Adrenal gland (tissue), 12 donors: ENCODE measurements around the gene CERCAM. TPM values are rescaled to one million over a fixed set of nuclear protein-coding genes. Genes with fewer than 3 reads are reported as not detected.

Source experiments
- DNase-seq, 7 donors: peaks; one replicate each; pipeline ENCODE4 v3.0.0-alpha.2; 2019 to 2020
- H3K27ac ChIP-seq, 5 donors: fragments of 200-600 bp; sonication (generic) in 4 of 5; 1 replicate in 3 of 5; 2 replicates in 2 of 5; pipeline versions ENCODE4 v1.5.1 to v1.8.0; 2016 to 2020; ENCODE audit warnings: mild to moderate bottlenecking in 1 of 5
- H3K27me3 ChIP-seq: fragments of 200-600 bp; 2 replicates; pipeline ENCODE4 v1.8.0; 2021
- H3K36me3 ChIP-seq, 2 donors: fragments of 200-600 bp; replicated peaks in 1 of 2; 1 replicate in 1 of 2; 2 replicates in 1 of 2; pipeline versions ENCODE4 v1.5.1 to v1.8.0; 2018 to 2022
- H3K4me1 ChIP-seq, 2 donors: fragments of 200-600 bp; replicated peaks in 1 of 2; 1 replicate in 1 of 2; 2 replicates in 1 of 2; pipeline versions ENCODE4 v1.5.1 to v1.8.0; 2018 to 2021
- H3K4me3 ChIP-seq, 4 donors: fragments of 200-600 bp; sonication (generic) in 3 of 4; one replicate each; pipeline ENCODE4 v1.5.1; 2016 to 2018
- H3K9me3 ChIP-seq, 3 donors: fragments of 200-600 bp; sonication (generic) in 1 of 3; replicated peaks in 1 of 3; 1 replicate in 2 of 3; 2 replicates in 1 of 3; pipeline versions ENCODE4 v1.5.1 to v1.8.0; 2016 to 2021
- CTCF ChIP-seq, 6 experiments: fragments of 450-650 bp in 4 of 6; fragments of 200-600 bp in 2 of 6; sonication (generic) in 1 of 6; IDR thresholded peaks; 1 replicate in 5 of 6; 2 replicates in 1 of 6; pipeline versions ENCODE4 v1.5.1 to v1.8.0; 2016 to 2021; ENCODE audit warnings: antibody characterized with exemption in 6 of 6, mild to moderate bottlenecking in 2 of 6, moderate library complexity in 1 of 6
- POLR2A ChIP-seq, 2 donors: fragments of 450-650 bp; IDR thresholded peaks; one replicate each; pipeline ENCODE4 v1.6.1; 2017; ENCODE audit warnings: antibody characterized with exemption in 2 of 2, mild to moderate bottlenecking in 2 of 2, moderate library complexity in 1 of 2
- WGBS, 4 donors: extraction: QIAGEN DNeasy Blood & Tissue Kit in 2 of 4; methylation state at CpG; one replicate each; pipeline versions ENCODE4 v1.1.5 to v1.1.7; 2013 to 2017; 5-methylcytosine and 5-hydroxymethylcytosine counted together
- intact Hi-C, 2 donors: fragments of 100-400 bp; cut with DNase I; formaldehyde crosslinking; loops; one replicate each; pipeline versions ENCODE4 v1.14.1 to v1.15.0; 2022 to 2023
- polyA plus RNA-seq, 3 donors: library from polyadenylated mRNA; stranded (reverse); fragments of 200-250 nt in 2 of 3; fragments of 350-450 nt in 1 of 3; fragmentation: Illumina TruSeq in 1 of 3; extraction: RNeasy Lipid Tissue Mini Kit (QIAGEN cat#74804) in 1 of 3; gene quantifications; one replicate each; pipeline ENCODE4 v1.2.3, GENCODE V29; 2013 to 2014
- total RNA-seq, 9 donors: library from RNA; depleted of rRNA in 4 of 9; stranded (reverse); fragments of >200 nt in 4 of 9; fragments of 120-200 nt in 1 of 9; fragmentation: NEBNext Ultra II Directional in 1 of 9; extraction: Animal tissue kit (Norgen Biotek cat#: 25700) in 1 of 9; gene quantifications; one replicate each; pipeline versions ENCODE4 v1.1.0 to v1.2.4, GENCODE V29; 2013 to 2023
- donor health status: healthy with polysubstance abuse.
- donor health status: Bipolar disorder and iron deficiency.
- donor health status: DM: yes; HTN: yes; CAD: no.
- donor health status: DM: no; HTN: no; CAD: no.
- donor health status: DM: no; HTN: no; CAD: no.
- donor health status: DM: yes; HTN: yes; CAD: no.

CERCAM gene
- total and polyA plus RNA-seq, 12 donors: 5.1 to 43.5 (median 16.7) TPM

GRCh38 chr9:128393970-128394369, 26.7 kb upstream of the CERCAM start:
- Histone ChIP-seq H3K4me3 (no peak overlapping the region), H3K4me1 (no peaks in the 10 kb centered on the region), H3K27ac (no peak overlapping the region), H3K36me3 (peaks cover 0 to 12% of the 10 kb centered on the region in 2 donors), H3K9me3 (no peaks in the 10 kb centered on the region), H3K27me3 (no peaks in the 10 kb centered on the region)
- 50 to 92% (median 70%) methylated on average over 2 to 7 of the region's 7 CpGs for WGBS, 4 donors
- intact Hi-C loops: no loop called here
- TF ChIP-seq CTCF (IDR thresholded peaks at IDR 0.05): no peak
- no peak for TF ChIP-seq POLR2A (IDR thresholded peaks at IDR 0.05)
- no peak for DNase-seq

- intact Hi-C loops: no loop called here
- TF ChIP-seq POLR2A (IDR thresholded peaks at IDR 0.05): no peak
- no peak for TF ChIP-seq CTCF (IDR thresholded peaks at IDR 0.05)
These were observed 26.1 kb upstream of the CERCAM start for GRCh38 chr9:128394379-128395168.

GRCh38 chr9:128396970-128397613, 23.6 kb upstream of the CERCAM start:
- Histone ChIP-seq H3K27ac (peak overlapping the region in 1 of 5 donors; percentile 1), H3K36me3 (no peaks in the 10 kb centered on the region), H3K9me3 (no peaks in the 10 kb centered on the region), H3K4me1 (no peaks in the 10 kb centered on the region), H3K27me3 (no peaks in the 10 kb centered on the region), H3K4me3 (no peak overlapping the region)
- DNase-seq: peak in 1 of 7 donors; percentile 35
- TF ChIP-seq POLR2A (IDR thresholded peaks at IDR 0.05) (no peak), CTCF (IDR thresholded peaks at IDR 0.05) (no peak)
- WGBS, 4 donors: 6 to 9% (median 8%) methylated on average over 17 to 19 of the region's 19 CpGs
- intact Hi-C loops: no loop called here

More at GRCh38 chr9:128394379-128395168, 26.1 kb upstream of the CERCAM start:
- H3K4me1 ChIP-seq: no peaks in the 10 kb centered on the region
- H3K27ac ChIP-seq: no peak overlapping the region
- H3K4me3 ChIP-seq: no peak overlapping the region
- WGBS, 4 donors: 40 to 45% (median 44%) methylated on average over 9 of the region's 9 CpGs
- no peaks in the 10 kb centered on the region for H3K9me3 ChIP-seq
- no peak for DNase-seq
- H3K36me3 ChIP-seq: peaks cover 0 to 6% of the 10 kb centered on the region in 2 donors
- no peaks in the 10 kb centered on the region for H3K27me3 ChIP-seq

GRCh38 chr9:128397831-128398230, 22.8 kb upstream of the CERCAM start:
- TF ChIP-seq CTCF (IDR thresholded peaks at IDR 0.05) (no peak), POLR2A (IDR thresholded peaks at IDR 0.05) (no peak)
- no peak for DNase-seq
- WGBS, 4 donors: 63 to 76% (median 71%) methylated on average over 6 to 7 of the region's 7 CpGs
- Histone ChIP-seq H3K4me1 (no peaks in the 10 kb centered on the region), H3K27me3 (no peaks in the 10 kb centered on the region), H3K36me3 (no peaks in the 10 kb centered on the region), H3K9me3 (no peaks in the 10 kb centered on the region), H3K27ac (no peak overlapping the region), H3K4me3 (no peak overlapping the region)
- intact Hi-C loops: no loop called here
